Activated CD8-positive, alpha-beta memory T cell treated with anti-CD3 and anti-CD28 coated beads, Interleukin-2, amount 50 U/mL, for 24 hours (primary cell): Measurements from ENCODE around the gene PTPRC.
"Not testable (repeated sequence)": the region's sequence is repeated elsewhere in the genome, so short reads cannot be mapped to it uniquely, and the experiment has no call there.

Experiments used
- DNase-seq: peaks from one replicate; pipeline ENCODE4 v3.0.0-alpha.2; 2020; ENCODE audit errors: extremely low read depth

The PTPRC gene, protein sequence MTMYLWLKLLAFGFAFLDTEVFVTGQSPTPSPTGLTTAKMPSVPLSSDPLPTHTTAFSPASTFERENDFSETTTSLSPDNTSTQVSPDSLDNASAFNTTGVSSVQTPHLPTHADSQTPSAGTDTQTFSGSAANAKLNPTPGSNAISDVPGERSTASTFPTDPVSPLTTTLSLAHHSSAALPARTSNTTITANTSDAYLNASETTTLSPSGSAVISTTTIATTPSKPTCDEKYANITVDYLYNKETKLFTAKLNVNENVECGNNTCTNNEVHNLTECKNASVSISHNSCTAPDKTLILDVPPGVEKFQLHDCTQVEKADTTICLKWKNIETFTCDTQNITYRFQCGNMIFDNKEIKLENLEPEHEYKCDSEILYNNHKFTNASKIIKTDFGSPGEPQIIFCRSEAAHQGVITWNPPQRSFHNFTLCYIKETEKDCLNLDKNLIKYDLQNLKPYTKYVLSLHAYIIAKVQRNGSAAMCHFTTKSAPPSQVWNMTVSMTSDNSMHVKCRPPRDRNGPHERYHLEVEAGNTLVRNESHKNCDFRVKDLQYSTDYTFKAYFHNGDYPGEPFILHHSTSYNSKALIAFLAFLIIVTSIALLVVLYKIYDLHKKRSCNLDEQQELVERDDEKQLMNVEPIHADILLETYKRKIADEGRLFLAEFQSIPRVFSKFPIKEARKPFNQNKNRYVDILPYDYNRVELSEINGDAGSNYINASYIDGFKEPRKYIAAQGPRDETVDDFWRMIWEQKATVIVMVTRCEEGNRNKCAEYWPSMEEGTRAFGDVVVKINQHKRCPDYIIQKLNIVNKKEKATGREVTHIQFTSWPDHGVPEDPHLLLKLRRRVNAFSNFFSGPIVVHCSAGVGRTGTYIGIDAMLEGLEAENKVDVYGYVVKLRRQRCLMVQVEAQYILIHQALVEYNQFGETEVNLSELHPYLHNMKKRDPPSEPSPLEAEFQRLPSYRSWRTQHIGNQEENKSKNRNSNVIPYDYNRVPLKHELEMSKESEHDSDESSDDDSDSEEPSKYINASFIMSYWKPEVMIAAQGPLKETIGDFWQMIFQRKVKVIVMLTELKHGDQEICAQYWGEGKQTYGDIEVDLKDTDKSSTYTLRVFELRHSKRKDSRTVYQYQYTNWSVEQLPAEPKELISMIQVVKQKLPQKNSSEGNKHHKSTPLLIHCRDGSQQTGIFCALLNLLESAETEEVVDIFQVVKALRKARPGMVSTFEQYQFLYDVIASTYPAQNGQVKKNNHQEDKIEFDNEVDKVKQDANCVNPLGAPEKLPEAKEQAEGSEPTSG (N-terminal part only)

DNA sequence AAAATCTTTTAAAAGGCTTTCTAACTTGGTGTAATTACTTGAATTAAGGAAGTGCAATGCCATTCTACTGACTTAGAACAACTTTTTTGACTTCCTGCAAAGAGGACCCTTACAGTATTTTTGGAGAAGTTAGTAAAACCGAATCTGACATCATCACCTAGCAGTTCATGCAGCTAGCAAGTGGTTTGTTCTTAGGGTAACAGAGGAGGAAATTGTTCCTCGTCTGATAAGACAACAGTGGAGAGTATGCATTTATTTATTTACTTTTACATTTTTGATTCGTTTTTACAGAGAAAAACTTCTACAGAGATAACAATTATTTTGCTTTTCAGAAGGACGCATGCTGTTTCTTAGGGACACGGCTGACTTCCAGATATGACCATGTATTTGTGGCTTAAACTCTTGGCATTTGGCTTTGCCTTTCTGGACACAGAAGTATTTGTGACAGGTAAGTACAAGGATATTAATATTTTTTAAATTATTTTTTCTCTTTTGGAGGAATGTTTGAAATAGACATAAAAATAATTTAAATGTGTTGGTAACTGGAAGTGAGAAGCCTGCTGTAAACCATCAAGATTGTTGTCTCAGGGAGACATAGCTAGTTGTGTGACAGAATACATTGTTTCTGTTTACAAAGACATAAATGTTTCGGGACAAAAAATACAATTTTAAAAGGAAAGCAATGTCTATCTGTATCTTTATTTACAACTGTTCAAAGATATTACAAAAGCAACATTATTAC, at the start of gene PTPRC:
Gene PTPRC (plus strand): TSS at position 147 of the 742 bp plus-strand sequence. CDS start 229 bp downstream, at position 376.
- no peak for DNase-seq

DNA sequence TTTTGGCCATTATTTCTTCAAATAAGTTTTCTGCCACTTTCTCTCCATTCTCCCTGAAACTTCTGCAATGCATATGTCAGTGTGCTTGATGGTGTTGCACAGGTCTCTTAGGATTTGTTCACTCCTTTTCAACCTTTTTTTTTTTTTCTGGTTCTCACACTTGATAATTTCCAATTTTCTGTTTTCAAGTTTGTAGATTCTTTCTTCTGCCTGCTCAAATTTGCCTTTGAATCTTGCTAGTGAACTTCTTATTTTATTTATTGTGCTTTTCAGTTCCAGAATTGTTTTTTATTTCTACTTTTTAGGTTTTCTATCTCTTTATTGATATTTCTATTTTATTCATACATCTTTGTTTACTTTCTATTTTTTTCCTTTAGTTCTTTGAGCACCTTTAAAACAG, 48.4 kb upstream of the PTPRC start:
- no peak for DNase-seq

GRCh38 chr1:198595765-198596164, 43.1 kb upstream of the PTPRC start:
- no peak for DNase-seq

DNA sequence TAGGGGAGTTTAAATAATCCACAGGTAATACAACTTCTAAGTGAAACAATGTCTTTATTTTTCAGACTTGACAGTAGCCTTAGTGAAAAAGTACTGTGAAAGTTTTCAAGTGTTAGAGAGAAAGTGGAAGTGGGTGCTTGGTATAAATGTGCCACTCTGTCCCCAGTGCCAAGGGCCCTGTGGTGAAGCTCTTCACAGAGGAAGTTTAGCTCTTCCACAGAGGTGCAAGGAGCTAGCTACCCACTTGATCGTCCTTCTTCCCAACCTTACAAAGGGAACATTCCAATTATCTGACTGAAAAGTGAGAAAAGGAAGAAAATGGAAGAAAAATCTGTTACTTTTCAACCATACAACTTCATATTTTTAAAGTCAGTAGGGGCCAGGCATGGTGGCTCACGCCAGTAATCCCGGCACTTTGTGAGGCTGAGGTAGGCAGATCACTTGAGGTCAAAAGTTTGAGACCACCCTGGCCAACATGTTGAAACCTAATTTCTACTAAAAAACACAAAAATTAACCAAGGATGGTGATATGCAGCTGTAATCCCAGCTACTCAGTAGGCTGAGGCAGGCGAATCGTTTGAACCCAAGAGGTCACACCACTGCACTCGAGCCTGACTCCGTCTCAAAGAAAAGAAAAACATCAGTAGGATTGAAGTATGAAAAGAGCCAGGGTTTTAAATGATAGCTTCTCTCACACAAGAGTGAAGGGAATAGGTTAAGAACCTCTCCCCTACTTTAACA, 41.0 kb upstream of the PTPRC start:
- DNase-seq, result no peak

- DNase-seq, result no peak
Measured at GRCh38 chr1:198598796-198599321, 40.0 kb upstream of the PTPRC start.

- DNase-seq, result no peak
Measured at GRCh38 chr1:198599749-198600148, 39.1 kb upstream of the PTPRC start.

DNA sequence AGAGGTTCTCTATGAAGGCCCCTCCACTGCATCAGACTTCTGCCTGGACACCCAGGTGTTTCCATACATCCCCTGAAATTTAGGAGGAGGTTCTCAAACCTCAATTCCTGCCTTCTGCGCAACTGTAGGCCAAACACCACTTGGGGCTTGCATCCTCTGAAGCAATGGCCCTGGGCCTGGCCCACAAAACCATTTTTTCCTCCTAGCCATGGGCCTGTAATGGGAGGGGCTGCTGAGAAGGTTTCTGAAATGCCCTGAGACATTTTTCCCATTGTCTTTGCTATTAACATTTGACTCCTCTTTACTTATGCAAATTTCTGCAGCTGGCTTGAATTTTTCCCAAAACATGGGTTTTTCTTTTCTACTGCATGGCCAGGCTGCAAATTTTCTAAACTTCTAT, 37.9 kb upstream of the PTPRC start:
- no peak for DNase-seq

GRCh38 chr1:198601310-198601709, 37.5 kb upstream of the PTPRC start:
- DNase-seq, result not testable (repeated sequence)

GRCh38 chr1:198601936-198602889, 36.6 kb upstream of the PTPRC start:
- no peak for DNase-seq

GRCh38 chr1:198604975-198605374, 33.9 kb upstream of the PTPRC start:
- DNase-seq, result no peak

DNA sequence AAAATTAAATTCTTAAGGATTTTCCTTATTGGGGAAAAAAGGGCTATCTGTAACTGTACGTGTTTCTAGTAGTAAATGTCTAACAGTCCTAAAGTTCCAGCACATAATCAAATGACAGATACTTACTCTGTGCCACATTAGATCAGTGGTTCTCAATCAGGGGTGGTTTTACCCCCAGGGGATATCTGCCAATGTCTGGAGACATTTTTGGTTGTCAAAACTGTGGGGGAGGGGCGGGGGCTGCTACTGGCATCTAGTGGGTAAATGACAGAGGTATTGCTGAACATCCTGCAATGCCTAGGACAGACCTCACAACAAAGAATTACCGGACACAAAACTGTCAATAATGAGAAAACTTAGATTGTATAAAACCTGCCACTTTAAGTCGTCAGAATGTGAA, 33.4 kb upstream of the PTPRC start:
- DNase-seq, result no peak

DNA sequence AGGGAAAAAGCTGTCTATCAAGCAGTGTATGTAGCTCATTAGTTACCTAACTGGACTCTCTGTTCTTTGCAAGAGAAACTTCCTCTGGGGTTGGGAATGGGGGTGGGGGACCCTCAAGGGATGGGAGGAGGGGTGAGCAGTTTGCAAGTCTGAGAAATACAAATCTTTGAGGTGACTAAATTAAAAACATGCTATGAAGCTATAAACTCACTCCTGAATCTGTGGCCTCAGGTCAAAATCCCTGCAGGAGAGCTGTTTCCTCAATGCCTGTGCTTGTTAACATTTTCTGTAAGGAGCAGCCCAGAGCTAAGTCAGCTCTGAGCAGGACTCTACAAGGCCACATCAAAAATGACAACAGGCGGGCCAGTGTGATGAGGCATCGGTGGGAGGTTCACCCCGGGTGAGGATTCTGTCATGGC, 32.8 kb upstream of the PTPRC start:
- no peak for DNase-seq

DNA sequence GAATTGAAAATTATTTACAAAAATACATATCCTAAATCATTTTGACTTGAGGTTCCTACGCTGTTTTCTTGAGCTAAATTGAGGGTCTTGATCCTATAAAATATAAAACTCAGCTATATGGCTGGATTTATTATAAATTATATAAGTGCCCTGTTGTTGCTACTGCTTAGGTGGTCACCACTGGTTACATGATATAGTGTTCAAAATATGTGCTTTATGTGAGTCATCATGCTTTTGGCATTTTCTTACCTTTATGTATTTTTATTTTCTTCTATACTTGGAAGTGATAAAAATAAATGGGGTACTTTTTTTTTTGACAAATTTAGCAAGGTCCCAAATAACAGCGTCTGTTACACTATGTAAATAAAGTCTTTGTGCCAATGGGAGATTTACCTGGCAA, 31.1 kb upstream of the PTPRC start:
- no peak for DNase-seq

- DNase-seq, result no peak
Measured at GRCh38 chr1:198610362-198610761, 28.5 kb upstream of the PTPRC start.

- no peak for DNase-seq
Measured at GRCh38 chr1:198611219-198611618, 27.6 kb upstream of the PTPRC start.

DNA sequence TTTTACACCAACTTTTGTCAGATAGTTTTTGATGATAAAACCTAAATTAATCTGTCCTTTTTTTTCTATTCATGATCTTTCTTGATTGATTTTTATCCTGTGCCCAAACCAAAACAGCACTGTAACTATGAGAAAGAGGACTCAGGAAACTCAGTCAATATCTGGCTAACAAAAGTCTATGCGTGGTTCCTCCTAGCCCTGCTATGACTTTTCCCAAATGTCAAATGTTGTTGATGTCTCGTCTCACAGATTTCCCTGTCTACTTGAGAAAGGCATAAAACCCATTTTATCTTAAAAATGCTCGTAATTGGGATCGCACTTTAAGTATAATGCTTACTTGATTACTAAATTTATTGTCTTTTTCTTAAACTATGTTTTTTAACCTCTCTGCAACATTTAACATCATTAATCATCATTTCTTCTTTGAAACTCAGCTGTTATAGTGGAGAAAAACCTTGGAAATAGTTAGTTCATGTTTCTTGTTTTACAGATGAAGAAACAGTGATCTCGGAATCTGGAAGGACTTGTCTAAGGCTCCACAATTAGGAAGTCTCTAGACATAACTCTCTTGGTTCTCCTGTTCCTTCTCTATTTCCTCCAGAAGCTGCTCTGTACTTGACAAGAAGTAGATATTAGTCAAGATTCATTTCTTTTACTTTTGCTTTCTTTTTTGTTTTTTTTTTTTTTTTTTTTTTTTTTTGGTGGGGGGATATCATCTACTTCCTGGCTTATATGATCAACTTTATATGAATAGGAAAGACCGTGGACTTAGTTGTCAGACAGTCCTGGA, 26.2 kb upstream of the PTPRC start:
- DNase-seq, result no peak

GRCh38 chr1:198617406-198617805, 21.4 kb upstream of the PTPRC start:
- DNase-seq, result no peak
